Right cardiac atrium (tissue), 5 donors: ENCODE results near the gene ZNF239. TPM values are rescaled to one million over a fixed set of nuclear protein-coding genes. Genes with fewer than 3 reads are reported as not detected.
"Not testable (repeated sequence)": the region's sequence is repeated elsewhere in the genome, so short reads cannot be mapped to it uniquely, and the experiment has no call there.

Source experiments
- ATAC-seq, 2 donors: fragments of 200-7000 bp; cut with Tn5 transposase; one replicate each; pipeline versions ENCODE4 v1.8.0 to v1.9.1; 2020; ENCODE audit warnings: moderate library complexity in 2 of 2, mild to moderate bottlenecking in 1 of 2
- DNase-seq, 3 donors: peaks; one replicate each; pipeline ENCODE4 v3.0.0-alpha.2; 2020
- H3K27ac ChIP-seq: one replicate; pipeline ENCODE4 v1.5.1; 2013; ENCODE audit warnings: mild to moderate bottlenecking, low read length, control low read depth, moderate library complexity
- H3K27me3 ChIP-seq: one replicate; pipeline ENCODE4 v1.6.1; 2013; ENCODE audit not compliant: control insufficient read depth, insufficient read depth
- H3K4me1 ChIP-seq: one replicate; pipeline ENCODE4 v1.6.1; 2013; ENCODE audit warnings: low read length; ENCODE audit not compliant: control insufficient read depth, insufficient read depth
- H3K4me3 ChIP-seq: one replicate; pipeline ENCODE4 v1.5.1; 2013; ENCODE audit warnings: low read length, control low read depth
- H3K9me3 ChIP-seq: one replicate; pipeline ENCODE4 v1.6.1; 2013; ENCODE audit warnings: low read length; ENCODE audit not compliant: control insufficient read depth
- WGBS: extraction: QIAGEN DNeasy Blood & Tissue Kit; methylation state at CpG from one replicate; pipeline ENCODE4 v1.1.7; 2013; 5-methylcytosine and 5-hydroxymethylcytosine counted together
- intact Hi-C, 4 donors: fragments of 100-400 bp; cut with DNase I; formaldehyde crosslinking; loops; one replicate each; pipeline versions ENCODE4 v1.11.0 to v1.14.0; 2022 to 2023
- polyA plus RNA-seq: library from polyadenylated mRNA; stranded (reverse); fragments of 200-250 nt; gene quantifications from one replicate; pipeline ENCODE4 v1.2.3, GENCODE V29; 2013
- total RNA-seq, 4 donors: library from RNA; stranded (reverse); fragmentation: NEBNext Ultra II Directional; extraction: Animal tissue kit (Norgen Biotek cat#: 25700); gene quantifications; one replicate each; pipeline ENCODE4 v1.2.1, GENCODE V29; 2021
- donor health status: healthy with polysubstance abuse.
- donor health status: DM: no; HTN: yes; CAD: no.
- donor health status: DM: no; HTN: no; CAD: no.
- donor health status: DM: no; HTN: yes; CAD: no; lungs with severe emphysema.
- donor health status: DM: yes; HTN: yes; CAD: no.

Gene ZNF239
- total and polyA plus RNA-seq, 5 donors: 0.93 to 2.9 (median 2.2) TPM

DNA sequence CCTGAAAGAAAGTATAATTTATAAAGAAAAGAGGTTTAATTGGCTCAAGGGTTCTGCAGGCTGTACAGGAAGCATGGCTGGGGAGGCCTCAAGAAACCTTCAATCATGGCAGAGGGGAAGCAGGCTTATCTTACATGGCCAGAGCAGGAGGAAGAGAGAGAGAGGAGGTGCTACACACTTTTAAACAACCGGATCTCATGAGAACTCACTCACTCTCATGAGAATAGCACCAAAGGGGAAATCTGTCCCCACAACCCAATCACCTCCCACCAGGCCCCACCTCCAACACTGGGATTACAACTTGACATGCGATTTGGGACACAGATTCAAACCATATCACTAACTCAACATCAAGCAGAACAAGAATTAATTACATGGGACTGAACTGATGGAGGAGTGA, 24.9 kb upstream of the ZNF239 start:
- intact Hi-C loops: no loop called here
- no peak overlapping the region for H3K27ac ChIP-seq
- no peaks in the 10 kb centered on the region for H3K27me3 ChIP-seq
- ATAC-seq (no peak), DNase-seq (no peak)
- no peak overlapping the region for H3K4me3 ChIP-seq
- no peaks in the 10 kb centered on the region for H3K9me3 ChIP-seq
- WGBS: 57% methylated on average over 2 of the region's 2 CpGs
- H3K4me1 ChIP-seq: peaks cover 3% of the 10 kb centered on the region

DNA sequence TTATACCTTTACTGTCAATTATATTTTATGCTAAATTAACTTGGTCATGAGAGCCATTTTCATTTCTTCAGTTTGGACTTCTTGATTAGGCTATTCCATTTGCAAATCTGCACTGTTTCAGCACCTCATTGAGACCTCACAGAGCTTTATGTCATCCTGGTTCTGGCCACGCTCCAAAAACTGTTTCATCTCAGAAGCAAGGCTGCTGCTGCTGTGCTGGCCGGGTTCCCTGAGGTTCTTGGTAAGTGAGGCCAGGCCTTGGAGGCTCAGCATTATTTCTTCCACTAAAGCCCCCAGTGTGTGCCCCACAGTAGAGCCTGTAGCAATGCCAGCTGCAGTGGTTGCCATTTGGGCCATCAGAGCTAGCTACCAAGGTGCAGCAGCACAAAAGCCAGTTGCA, 24.0 kb upstream of the ZNF239 start:
- H3K4me3 ChIP-seq: no peak overlapping the region
- DNase-seq: no peak
- ATAC-seq: no peak
- H3K27ac ChIP-seq: no peak overlapping the region
- H3K4me1 ChIP-seq: peaks cover 3% of the 10 kb centered on the region
- intact Hi-C loops: no loop called here
- WGBS: 48% methylated on average over 2 of the region's 2 CpGs
- no peaks in the 10 kb centered on the region for H3K27me3 ChIP-seq
- H3K9me3 ChIP-seq: no peaks in the 10 kb centered on the region

DNA sequence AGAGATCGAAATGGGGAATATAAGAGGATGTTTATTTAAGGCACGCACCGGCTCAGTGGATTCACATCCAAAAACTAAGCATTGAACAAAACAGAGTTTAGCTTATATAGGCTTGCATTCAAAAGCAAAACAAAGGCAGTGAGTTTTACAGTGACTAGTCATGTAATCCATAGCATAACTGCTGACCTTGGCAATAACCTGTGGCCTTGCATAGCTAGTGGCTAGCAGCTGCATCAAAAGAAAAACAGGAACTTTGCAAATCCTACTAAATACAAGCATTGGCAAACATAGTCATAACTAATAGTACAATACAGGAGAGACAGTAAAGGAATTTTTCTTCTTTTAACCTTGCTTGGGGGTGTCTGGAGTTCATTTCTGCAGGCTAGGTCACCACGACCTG, 22.1 kb upstream of the ZNF239 start:
- peaks cover 3% of the 10 kb centered on the region for H3K4me1 ChIP-seq
- H3K27me3 ChIP-seq: no peaks in the 10 kb centered on the region
- intact Hi-C loops: no loop called here
- H3K27ac ChIP-seq: no peak overlapping the region
- DNase-seq (no peak), ATAC-seq (no peak)
- 82% methylated on average over 4 of the region's 4 CpGs for WGBS
- H3K9me3 ChIP-seq: no peaks in the 10 kb centered on the region
- no peak overlapping the region for H3K4me3 ChIP-seq

DNA sequence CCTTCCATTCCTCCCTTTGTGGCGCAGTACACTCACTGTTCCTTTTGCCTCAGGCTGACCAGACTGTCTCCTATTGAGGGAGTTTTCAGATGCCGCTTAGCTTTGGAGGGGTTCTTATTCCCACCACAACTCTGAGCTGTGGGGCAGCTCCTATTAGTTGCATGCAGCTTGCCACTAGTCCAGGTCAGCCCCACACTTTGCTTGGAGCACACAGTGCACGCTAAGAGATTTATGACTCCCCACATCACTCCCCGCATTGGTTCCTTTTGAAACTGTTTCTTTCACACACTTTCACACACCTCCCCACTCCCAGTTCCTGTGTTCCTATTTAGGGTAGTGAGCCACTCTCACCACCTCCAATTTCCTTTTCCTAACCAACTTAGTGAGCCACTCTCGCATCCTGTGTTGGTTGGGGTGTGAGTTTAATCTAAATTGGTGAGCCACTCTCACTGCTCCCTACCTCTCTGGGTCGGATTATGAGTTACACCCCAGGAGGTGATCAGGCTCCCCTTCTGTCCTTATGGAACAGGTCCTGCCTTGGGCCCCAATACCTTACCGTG, 21.4 kb upstream of the ZNF239 start:
- intact Hi-C loops: no loop called here
- H3K4me3 ChIP-seq: no peak overlapping the region
- H3K27me3 ChIP-seq: no peaks in the 10 kb centered on the region
- peaks cover 3% of the 10 kb centered on the region for H3K9me3 ChIP-seq
- WGBS: 69% methylated on average over 7 of the region's 7 CpGs
- peaks cover 3% of the 10 kb centered on the region for H3K4me1 ChIP-seq
- peak; percentile 30 to 31 for ATAC-seq
- H3K27ac ChIP-seq: no peak overlapping the region
- no peak for DNase-seq

DNA sequence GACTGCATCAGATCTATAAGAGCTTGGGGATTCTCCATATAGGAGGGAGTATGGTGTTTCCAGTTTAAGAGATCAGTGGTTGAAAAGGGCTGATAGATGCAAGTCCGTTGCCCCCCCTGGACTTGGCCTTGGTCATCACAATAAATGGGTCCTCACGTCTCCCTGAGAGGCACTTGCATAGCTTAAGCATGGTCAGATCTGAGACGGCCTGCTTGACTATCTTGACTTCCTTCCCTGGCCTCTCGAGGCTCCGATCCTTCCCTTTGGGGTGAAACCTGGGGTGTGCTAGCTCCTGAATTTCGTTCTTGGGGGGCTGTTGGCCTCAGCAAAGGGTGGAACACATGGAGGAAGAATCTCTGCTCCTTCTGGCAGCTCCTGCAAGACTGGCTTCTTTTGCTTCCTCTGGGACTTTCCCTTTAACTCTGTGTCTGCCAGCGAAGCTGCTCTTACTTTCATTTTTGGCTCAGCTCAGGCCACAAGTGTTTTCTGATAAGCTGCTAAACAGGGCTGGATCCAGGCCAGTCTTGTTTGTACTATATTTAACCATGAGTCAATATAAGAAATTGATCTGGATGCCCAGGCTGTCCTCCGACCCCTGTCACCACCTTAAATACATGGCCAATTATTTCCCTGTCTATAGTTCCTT, 20.7 kb upstream of the ZNF239 start:
- ATAC-seq: peak; percentile 40 to 60
- 12% methylated on average over 8 of the region's 8 CpGs for WGBS
- Histone ChIP-seq H3K4me1 (peaks cover 3% of the 10 kb centered on the region), H3K9me3 (peaks cover 3% of the 10 kb centered on the region), H3K4me3 (peak overlapping the region; percentile 52), H3K27ac (no peak overlapping the region), H3K27me3 (no peaks in the 10 kb centered on the region)
- intact Hi-C loops: no loop called here
- peak in 1 of 3 donors; percentile 37 for DNase-seq

DNA sequence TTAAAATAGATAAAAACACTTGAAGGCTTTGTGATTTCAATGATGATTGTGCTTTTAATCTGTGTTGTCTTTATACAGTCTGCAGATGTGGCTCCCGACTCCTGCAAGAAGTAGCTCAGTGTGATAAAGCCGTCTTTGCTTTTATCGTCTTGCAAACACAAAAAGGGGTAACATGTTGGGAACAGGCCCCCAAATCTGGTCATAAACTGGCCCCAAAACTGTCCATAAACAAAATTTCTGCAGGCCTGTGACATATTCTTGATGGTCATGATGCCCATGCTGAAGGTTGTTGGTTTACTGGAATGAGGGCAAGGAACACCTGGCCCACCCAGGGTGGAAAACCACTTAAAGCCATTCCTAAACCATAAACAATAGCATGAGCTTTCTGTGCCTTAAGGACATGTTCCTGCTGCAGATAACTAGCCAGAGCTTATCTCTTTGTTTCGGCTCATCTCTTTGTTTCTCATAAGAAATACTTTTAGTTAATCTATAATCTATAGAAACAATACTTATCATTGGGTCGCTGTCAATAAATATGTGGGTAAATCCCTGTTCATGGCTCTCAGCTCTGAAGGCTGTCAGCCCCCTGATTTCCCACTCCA, 17.0 kb upstream of the ZNF239 start:
- no peak overlapping the region for H3K27ac ChIP-seq
- no peak for DNase-seq
- intact Hi-C loops: no loop called here
- peaks cover 3% of the 10 kb centered on the region for H3K9me3 ChIP-seq
- no peaks in the 10 kb centered on the region for H3K27me3 ChIP-seq
- no peak overlapping the region for H3K4me3 ChIP-seq
- peaks cover 3% of the 10 kb centered on the region for H3K4me1 ChIP-seq
- ATAC-seq: no peak
- 86% methylated on average over 5 of the region's 5 CpGs for WGBS

DNA sequence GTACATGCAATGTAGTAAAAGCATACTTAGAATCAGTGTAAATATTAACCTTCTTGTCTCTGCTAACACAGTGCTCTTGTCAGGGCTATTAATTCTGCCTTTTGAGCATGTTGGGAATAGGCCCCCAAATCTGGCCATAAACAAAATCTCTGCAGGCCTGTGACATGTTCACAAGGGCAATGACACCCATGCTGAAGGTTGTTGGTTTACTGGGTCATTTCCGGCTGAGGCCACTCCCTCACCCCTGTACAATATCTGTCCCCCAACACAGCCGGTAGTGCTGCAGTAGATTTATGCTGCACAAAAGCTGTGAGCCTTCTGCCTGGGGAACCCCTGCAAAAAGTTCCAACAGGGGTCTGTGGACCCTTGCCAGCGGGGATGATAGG, 12.3 kb upstream of the ZNF239 start:
- H3K4me1 ChIP-seq, intact Hi-C loops, H3K27me3 ChIP-seq, ATAC-seq, H3K4me3 ChIP-seq, DNase-seq, H3K9me3 ChIP-seq, H3K27ac ChIP-seq: not testable (repeated sequence)
- WGBS: 90% methylated on average over 3 of the region's 3 CpGs

DNA sequence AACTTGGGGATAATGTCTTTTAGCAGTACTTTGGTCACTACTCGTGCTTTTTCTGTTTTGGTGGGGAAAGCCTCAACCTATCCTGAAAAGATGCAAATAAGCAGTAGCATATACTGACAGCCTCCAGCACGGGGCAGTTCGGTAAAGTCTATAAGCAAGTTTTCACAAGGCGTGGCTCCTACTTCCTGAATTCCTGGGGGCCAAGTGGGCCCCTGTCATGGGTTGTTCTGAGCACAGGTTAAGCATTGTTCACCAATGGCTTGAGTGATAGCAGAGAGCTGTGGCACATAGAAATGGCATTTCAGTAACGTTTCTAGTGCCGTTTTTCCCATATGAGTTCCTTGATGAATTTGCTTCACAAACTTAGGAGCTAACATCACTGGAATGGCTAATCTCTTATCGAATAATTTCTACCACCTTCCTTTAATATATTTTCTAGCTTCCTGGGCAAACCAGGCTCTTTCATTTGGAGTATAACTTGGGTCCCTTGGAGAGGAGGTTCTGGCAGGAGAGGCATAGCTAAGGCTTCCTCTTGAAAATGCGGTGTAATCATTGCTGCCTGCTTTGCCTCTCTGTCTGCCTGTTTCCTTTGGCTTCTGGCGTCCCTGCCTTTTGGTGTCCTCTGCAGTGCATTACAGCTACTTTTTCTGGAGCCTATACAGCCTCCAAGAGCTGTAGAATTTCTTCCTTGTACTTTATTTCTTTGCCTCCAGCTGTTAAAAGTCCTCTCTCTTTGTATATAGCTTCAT, 11.7 kb upstream of the ZNF239 start:
- no peak for DNase-seq

DNA sequence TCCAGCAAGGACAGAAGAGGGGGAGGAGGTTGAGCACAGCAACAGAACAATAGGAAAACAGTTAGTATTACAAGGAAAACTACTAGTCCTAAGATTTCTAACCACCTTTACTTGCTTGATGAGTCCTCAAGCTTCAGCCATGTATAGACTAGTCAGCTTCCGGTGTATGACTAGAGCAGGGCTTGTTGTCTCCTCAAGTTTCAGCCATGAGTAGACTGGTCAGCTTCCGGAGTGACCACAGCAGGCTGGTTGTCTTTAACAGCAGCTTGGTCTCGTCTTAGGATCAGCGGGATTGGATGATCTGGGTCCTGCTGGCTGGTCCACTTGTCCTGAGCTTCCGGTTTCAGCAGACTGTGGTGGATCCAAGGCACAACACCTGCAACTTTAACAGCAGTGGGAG, 10.6 kb upstream of the ZNF239 start:
- H3K9me3 ChIP-seq: no peaks in the 10 kb centered on the region
- no peak overlapping the region for H3K4me3 ChIP-seq
- no peaks in the 10 kb centered on the region for H3K27me3 ChIP-seq
- intact Hi-C loops: no loop called here
- ATAC-seq (no peak), DNase-seq (no peak)
- WGBS: 94% methylated on average over 5 of the region's 5 CpGs
- no peak overlapping the region for H3K27ac ChIP-seq
- H3K4me1 ChIP-seq: no peaks in the 10 kb centered on the region

More for the DNA sequence above, 11.7 kb upstream of the ZNF239 start:
- intact Hi-C loops: no loop called here
- Histone ChIP-seq H3K27me3 (no peaks in the 10 kb centered on the region), H3K4me3 (no peak overlapping the region), H3K27ac (no peak overlapping the region), H3K9me3 (no peaks in the 10 kb centered on the region), H3K4me1 (no peaks in the 10 kb centered on the region)
- no peak for ATAC-seq
- 78% methylated on average over 9 of the region's 9 CpGs for WGBS

DNA sequence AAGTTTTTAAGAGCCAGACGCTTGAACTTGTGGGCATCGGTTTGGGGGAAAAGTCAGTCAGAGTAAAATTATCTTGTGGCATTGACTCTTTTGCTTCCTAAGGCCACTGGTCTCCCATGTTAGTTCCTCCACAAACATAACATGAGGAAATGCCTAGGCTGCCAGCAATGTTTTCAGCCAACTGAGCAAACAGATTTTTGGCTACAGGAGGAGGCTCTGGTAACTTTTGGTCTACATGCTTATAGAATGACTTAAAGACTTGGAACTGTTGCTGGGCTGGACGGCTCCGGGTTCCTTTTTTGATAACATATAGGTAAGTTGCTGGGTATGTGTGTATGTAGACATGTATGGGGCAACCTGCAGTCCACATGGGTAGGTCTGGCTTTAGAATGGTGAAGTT, 9.6 kb upstream of the ZNF239 start:
- Histone ChIP-seq H3K4me3 (no peak overlapping the region), H3K27me3 (no peaks in the 10 kb centered on the region), H3K27ac (no peak overlapping the region), H3K9me3 (no peaks in the 10 kb centered on the region), H3K4me1 (no peaks in the 10 kb centered on the region)
- WGBS: 70% methylated on average over 4 of the region's 4 CpGs
- DNase-seq (no peak), ATAC-seq (no peak)
- intact Hi-C loops: no loop called here

DNA sequence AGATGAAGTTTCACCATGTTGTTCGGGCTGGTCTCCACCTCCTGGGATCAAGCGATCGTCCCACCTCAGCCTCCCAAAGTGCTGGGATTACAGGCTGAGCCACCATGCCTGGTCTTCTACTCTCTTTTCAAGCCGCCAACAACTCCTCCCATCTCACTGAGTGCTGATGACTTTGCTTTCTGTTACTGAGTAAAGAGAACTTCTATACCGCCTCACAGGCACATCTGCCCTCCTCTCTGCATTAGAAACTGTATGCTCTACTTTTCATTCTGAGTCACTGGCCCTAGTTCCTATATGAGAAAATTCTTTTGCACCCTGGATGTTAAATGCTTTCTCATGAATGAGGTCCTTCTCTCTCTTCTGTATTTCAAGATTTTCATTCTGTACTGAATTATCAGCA, 2.2 kb upstream of the ZNF239 start:
- no peaks in the 10 kb centered on the region for H3K9me3 ChIP-seq
- H3K27me3 ChIP-seq: no peaks in the 10 kb centered on the region
- 92% methylated on average over 5 of the region's 5 CpGs for WGBS
- no peak for DNase-seq
- H3K4me1 ChIP-seq: no peaks in the 10 kb centered on the region
- no peak overlapping the region for H3K4me3 ChIP-seq
- no peak overlapping the region for H3K27ac ChIP-seq
- no peak for ATAC-seq
- intact Hi-C loops: no loop called here
